ENCODE results near the gene FAM118B. TPM values are rescaled to one million over a fixed set of nuclear protein-coding genes. Genes with fewer than 3 reads are reported as not detected.
A peak's percentile ranks its signal among the peaks of the same experiment; 100 is the strongest.

Gene FAM118B
- total and polyA plus RNA-seq, 2 of the 4 experiments (the other 2 are of a cell fraction) = 20.0 to 27.2 TPM

- Histone ChIP-seq H4K5ac (ENCODE audit: low read depth, low read length) (no peak overlapping the region), H3K4me1 (ENCODE audit: control insufficient read depth, insufficient read depth, low read length) (peaks cover 10% of the 10 kb centered on the region), H2BK120ac (ENCODE audit: low read depth, low read length) (no peak overlapping the region), H2AFZ (replicated peaks; ENCODE audit: low read length, poor library complexity) (no peak overlapping the region), H3K9me1 (ENCODE audit: insufficient read depth, low read length) (no peaks in the 10 kb centered on the region; the same call in 1 of the 2 replicates), H3K9me3 (ENCODE audit: control insufficient read depth, insufficient read depth, low read length) (no peaks in the 10 kb centered on the region), H2BK15ac (ENCODE audit: low read depth, low read length) (0 out of 3 replicates have a peak overlapping the region, but pooled peaks have one; percentile 6), H3K4me2 (ENCODE audit: low read depth, low read length) (no peak overlapping the region), H3K4me3 (ENCODE audit: insufficient read depth, low read depth, low read length) (no peak overlapping the region), H2AK9ac (replicated peaks; ENCODE audit: low read depth, low read length, poor library complexity) (no peak overlapping the region), H3K18ac (ENCODE audit: low read depth, low read length) (no peak overlapping the region), H3K56ac (ENCODE audit: extremely low read depth, insufficient read depth, low read length) (no peak overlapping the region), H3K23ac (ENCODE audit: low read depth, low read length) (no peak overlapping the region), H4K8ac (ENCODE audit: low read depth in 2 of 2, low read length in 2 of 2) (no peak overlapping the region), H4K91ac (ENCODE audit: insufficient read depth, low read depth, low read length) (no peak overlapping the region), H3K36me3 (ENCODE audit: control insufficient read depth, insufficient read depth, low read length) (no peaks in the 10 kb centered on the region), H2BK20ac (ENCODE audit: low read depth, low read length) (no peak overlapping the region), H3K4ac (ENCODE audit: low read depth, low read length) (no peak overlapping the region), H2AK5ac (ENCODE audit: low read depth, low read length) (no peak overlapping the region), H3K9ac (ENCODE audit: low read depth, low read length) (no peak overlapping the region), H2BK5ac (ENCODE audit: low read depth, low read length, poor library complexity, severe bottlenecking) (no peak overlapping the region), H3K14ac (replicated peaks; ENCODE audit: low read depth, low read length) (no peak overlapping the region), H3K27ac (ENCODE audit: insufficient read depth, low read length) (no peak overlapping the region), H4K20me1 (ENCODE audit: insufficient read depth, low read length) (no peaks in the 10 kb centered on the region), H3K27me3 (ENCODE audit: control insufficient read depth, insufficient read depth, low read length) (peaks cover 25% of the 10 kb centered on the region), H3K79me1 (ENCODE audit: low read depth in 1 of 2, low read length in 2 of 2) (no peaks in the 10 kb centered on the region)
- BruUV-seq (replicated peaks) = no TSS peak
- no CpG with 5 or more reads among the region's 8 CpGs for WGBS, 2 experiments (ENCODE audit: extremely low coverage in 2 of 2, insufficient read length in 1 of 2)
- ChIA-PET CTCF (no interaction called here), POLR2A (ENCODE audit: unreplicated experiment) (no interaction called here)
- TF ChIP-seq NFE2L2 (IDR thresholded peaks at IDR 0.05; ENCODE audit: low read depth, low read length) (no peak), ELK1 (IDR thresholded peaks at IDR 0.05; ENCODE audit: borderline replicate concordance, low read depth, low read length) (no peak), MXI1 (IDR thresholded peaks at IDR 0.05; ENCODE audit: borderline replicate concordance, low read depth, low read length) (no peak), MAZ (IDR thresholded peaks at IDR 0.05; ENCODE audit: borderline replicate concordance, low read depth, low read length) (no peak), CEBPB (IDR thresholded peaks at IDR 0.05; ENCODE audit: low read depth, low read length) (no peak), SMC3 (IDR thresholded peaks at IDR 0.05; ENCODE audit: low read depth, low read length) (no peak), FOS (IDR thresholded peaks at IDR 0.05; ENCODE audit: low read depth, low read length) (no peak), CHD1 (IDR thresholded peaks at IDR 0.05; ENCODE audit: low read depth, low read length) (no peak), USF2 (IDR thresholded peaks at IDR 0.05; ENCODE audit: low read depth, low read length) (no peak), MAFK (IDR thresholded peaks at IDR 0.05; ENCODE audit: low read depth, low read length) (no peak), POLR2A (IDR thresholded peaks at IDR 0.05; ENCODE audit: low read depth, low read length) (no peak), RCOR1 (IDR thresholded peaks at IDR 0.05; ENCODE audit: insufficient replicate concordance, low read length) (no peak), BHLHE40 (IDR thresholded peaks at IDR 0.05; ENCODE audit: low read depth, low read length) (no peak), RAD21 (IDR thresholded peaks at IDR 0.05; ENCODE audit: low read length) (no peak)
- in situ Hi-C loops (cut with MboI; ENCODE audit: low sequenced_read_pairs) = no loop called here
- ATAC-seq (ENCODE audit: low read depth) (no peak), DNase-seq (no peak)
- dilution Hi-C loops (cut with HindIII; ENCODE audit: low sequenced_read_pairs, unreplicated experiment) = no loop called here
- intact Hi-C loops (cut with micrococcal nuclease) = no loop called here
Measured at GRCh38 chr11:126164781-126165180, 46.8 kb upstream of the FAM118B start.
